Spleen (tissue), 7 donors: ENCODE data around the gene SNAI1.

Experiments
- CTCF ChIP-seq, 11 experiments: fragments of 200-600 bp in 7 of 11; fragments of 450-650 bp in 4 of 11; sonication (generic) in 4 of 11; IDR thresholded peaks in 8 of 11; conservative IDR thresholded peaks in 3 of 11; 1 replicate in 7 of 11; 2 replicates in 4 of 11; pipeline versions ENCODE4 v1.4.0 to v1.8.0; 2016 to 2021; ENCODE audit warnings: antibody characterized with exemption in 11 of 11, inconsistent platforms in 4 of 11, mild to moderate bottlenecking in 1 of 11
- POLR2A ChIP-seq, 3 donors: fragments of 450-650 bp; IDR thresholded peaks; one replicate each; pipeline ENCODE4 v1.5.1; 2017; ENCODE audit warnings: antibody characterized with exemption in 3 of 3, mild to moderate bottlenecking in 1 of 3
- POLR2AphosphoS5 ChIP-seq, 3 donors: sonication (generic); formaldehyde crosslinking; IDR thresholded peaks; one replicate each; pipeline ENCODE4 v1.5.1; 2017; ENCODE audit warnings: antibody characterized with exemption in 3 of 3
- donor health status: DM: no; HTN: no; CAD: no; lungs with moderate emphysema.
- donor health status: DM: no; HTN: no; CAD: no.
- donor health status: DM: no; HTN: no; CAD: no.

GRCh38 chr20:50008007-50008406 is 25.2 kb downstream of the SNAI1 start:
- no peak for TF ChIP-seq CTCF (IDR thresholded peaks at IDR 0.05 in 8 of 11, conservative IDR thresholded peaks at IDR 0.05 in 3 of 11)
- no peak for TF ChIP-seq POLR2A (IDR thresholded peaks at IDR 0.05)
- no peak for TF ChIP-seq POLR2AphosphoS5 (IDR thresholded peaks at IDR 0.05)
